Pericardium fibroblast (primary cell): Measurements from ENCODE around the gene NCSTN. TPM values are rescaled to one million over a fixed set of nuclear protein-coding genes. Genes with fewer than 3 reads are reported as not detected.

Experiments
- total RNA-seq: library from RNA; depleted of rRNA; stranded (reverse); fragments of >200 nt; gene quantifications from 2 replicates; pipeline ENCODE4 v1.2.3, GENCODE V29; 2015

NCSTN gene
- 67.7 and 77.5 TPM in 2 replicates for total RNA-seq

DNA sequence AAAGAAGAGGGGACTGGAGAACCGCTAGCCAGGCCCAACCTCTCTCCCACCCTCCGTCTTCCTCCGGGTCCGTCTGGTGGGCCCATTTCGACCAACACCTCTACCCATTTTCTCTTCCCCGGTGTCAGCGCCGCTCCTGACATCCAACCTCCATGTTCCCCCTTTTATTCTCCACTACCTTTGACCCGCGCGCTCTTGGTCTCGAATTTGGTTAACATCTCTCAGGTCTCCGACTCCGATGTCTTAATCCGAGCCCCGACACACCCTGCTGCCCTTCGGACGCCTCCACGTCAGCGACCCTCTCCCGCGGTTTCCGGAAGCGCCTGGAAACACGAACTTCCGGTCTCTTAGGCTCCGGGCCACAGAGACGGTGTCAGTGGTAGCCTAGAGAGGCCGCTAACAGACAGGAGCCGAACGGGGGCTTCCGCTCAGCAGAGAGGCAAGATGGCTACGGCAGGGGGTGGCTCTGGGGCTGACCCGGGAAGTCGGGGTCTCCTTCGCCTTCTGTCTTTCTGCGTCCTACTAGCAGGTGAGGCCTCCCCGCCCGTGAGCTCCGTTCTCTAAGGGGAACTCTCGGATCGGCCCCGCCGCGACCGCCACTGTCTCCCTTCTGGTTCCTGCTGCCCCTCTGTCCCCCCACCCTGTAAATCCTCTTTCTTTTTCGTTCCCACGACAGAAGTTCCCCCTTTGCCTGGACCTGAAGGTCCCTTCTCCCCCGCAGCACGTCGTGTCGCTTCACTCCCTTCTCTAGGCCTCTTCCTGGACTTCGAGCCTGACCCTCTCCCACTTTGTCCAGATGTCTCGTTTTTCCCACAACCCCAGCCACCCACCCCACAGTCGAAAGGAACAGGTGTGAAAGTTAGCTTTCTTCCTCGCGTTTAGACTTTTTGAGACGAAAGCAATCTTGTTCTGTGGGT, at the start of gene NCSTN, which contains the start of gene COPA:
Gene NCSTN, plus strand, starts transcription at position 431 of the 917 bp plus-strand sequence. Its CDS starts 14 bp downstream, at position 445.
Gene COPA, minus strand, starts transcription at position 298 of the 917 bp plus-strand sequence. Its CDS starts 80 bp downstream, at position 218.

DNA sequence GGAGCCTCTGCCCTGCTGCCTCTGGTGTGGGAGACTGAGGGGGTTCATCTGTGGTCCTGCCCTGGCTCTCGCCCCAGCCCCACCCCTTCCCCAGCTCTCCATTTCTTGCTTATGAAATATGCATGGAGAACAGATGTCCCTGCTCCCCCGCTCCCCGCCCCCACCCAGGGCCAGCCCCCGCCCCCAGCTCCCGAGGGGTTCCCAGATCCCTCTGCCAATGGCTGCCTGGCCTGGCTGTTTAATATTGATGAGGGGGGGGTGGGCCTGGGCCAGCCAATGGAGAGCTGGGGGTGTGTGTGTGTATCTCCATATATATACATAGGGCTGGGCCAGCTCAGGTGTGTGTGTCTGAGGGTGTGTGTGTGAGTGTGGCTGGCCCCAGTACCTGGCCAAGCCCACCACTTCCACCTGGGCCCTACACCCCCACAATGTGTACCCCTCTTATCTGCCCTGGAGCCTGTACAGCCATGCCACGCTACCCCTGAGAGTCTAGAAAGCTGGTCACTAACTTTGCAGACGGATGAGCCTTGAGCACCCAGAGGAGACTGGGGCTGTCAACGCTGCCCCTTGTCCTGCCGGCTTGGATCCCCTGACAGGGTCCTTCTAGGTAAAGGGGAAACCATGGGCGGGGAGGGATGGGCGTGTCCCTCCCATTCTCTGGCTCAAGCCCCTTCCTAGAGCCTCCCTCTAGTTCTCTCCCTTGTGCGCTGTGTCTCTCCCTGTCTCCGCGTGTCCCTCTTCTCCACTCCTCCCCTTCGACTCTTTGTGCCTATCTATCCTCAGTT, 23.7 kb downstream of the NCSTN start, which contains the start of gene NHLH1:
Gene NHLH1, plus strand, starts transcription at position 341 of the 785 bp plus-strand sequence. CDS start 3,661 bp downstream, outside the sequence.

DNA sequence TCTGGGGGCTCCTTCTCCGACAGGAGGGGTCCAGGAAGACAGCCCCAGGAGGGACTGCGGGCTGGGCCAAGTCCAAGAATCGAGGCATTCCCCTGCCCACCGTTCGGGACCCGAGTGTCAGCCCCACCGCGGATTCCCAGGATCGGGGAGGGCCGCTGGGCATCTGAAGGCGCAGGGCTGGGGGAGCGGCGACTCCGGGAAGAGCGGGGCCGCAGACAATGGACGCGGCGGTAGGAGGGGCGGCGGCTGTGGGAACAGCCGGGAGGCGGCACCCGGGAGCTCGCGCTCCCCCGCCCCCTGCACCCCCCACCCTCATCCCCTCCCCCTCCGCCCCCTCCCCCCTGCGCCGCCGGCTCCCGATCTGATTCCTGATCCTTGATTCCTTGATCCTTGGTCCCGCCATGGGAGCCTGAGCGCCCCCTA, 57.1 kb downstream of the NCSTN start, which contains the start of gene VANGL2:
Gene VANGL2, plus strand, starts transcription at position 342 of the 423 bp plus-strand sequence. CDS start 15,274 bp downstream, outside the sequence.

Other genes with a start within 250 kb of the NCSTN start
- gene IGSF8, start 244.8 kb upstream of the NCSTN start, total RNA-seq, result 11.2 and 15.9 TPM in 2 replicates
- gene ATP1A2, start 227.6 kb upstream of the NCSTN start, total RNA-seq, result 1.2 and 1.8 TPM in 2 replicates
- not detected in 2 replicates for gene ATP1A4, start 191.8 kb upstream of the NCSTN start, total RNA-seq
- gene CASQ1, start 152.8 kb upstream of the NCSTN start, total RNA-seq, result not detected in 2 replicates
- 70.1 and 149 TPM in 2 replicates for gene PEA15, start 138.0 kb upstream of the NCSTN start, total RNA-seq
- 48.1 and 54.1 TPM in 2 replicates for gene DCAF8, start 80.8 kb upstream of the NCSTN start, total RNA-seq
- gene PEX19, start 58.2 kb upstream of the NCSTN start, total RNA-seq, result 31.9 and 48.5 TPM in 2 replicates
- 145 and 189 TPM in 2 replicates for gene COPA, start 133 bp upstream of the NCSTN start, total RNA-seq
- gene NHLH1, start 23.7 kb downstream of the NCSTN start, total RNA-seq, result under 0.01 TPM in 1 of 2 replicates, not detected in the other
- 0.60 and 0.82 TPM in 2 replicates for gene VANGL2, start 57.2 kb downstream of the NCSTN start, total RNA-seq
- gene SLAMF6, start 179.9 kb downstream of the NCSTN start, total RNA-seq, result not detected in 2 replicates
- gene CD84, start 236.1 kb downstream of the NCSTN start, total RNA-seq, result not detected in 2 replicates